MG63 (cell line): ENCODE results near the gene PTPN3. TPM values are rescaled to one million over a fixed set of nuclear protein-coding genes. Genes with fewer than 3 reads are reported as not detected.
A peak's percentile ranks its signal among the peaks of the same experiment; 100 is the strongest.

Experiments
- DNase-seq: peaks from one replicate; pipeline ENCODE4 v3.0.0-alpha.2; 2020
- H3K27me3 ChIP-seq: fragments of 250-450 bp; sonication (Bioruptor Pico); 2 replicates; pipeline ENCODE4 v1.5.1; 2020; ENCODE audit warnings: mild to moderate bottlenecking, moderate library complexity
- H3K36me3 ChIP-seq: fragments of 250-450 bp; sonication (Bioruptor Pico); 2 replicates; pipeline ENCODE4 v1.5.1; 2020; ENCODE audit warnings: mild to moderate bottlenecking, moderate library complexity
- H3K4me3 ChIP-seq: fragments of 250-450 bp; sonication (Bioruptor Pico); 2 replicates; pipeline ENCODE4 v1.5.1; 2020; ENCODE audit warnings: mild to moderate bottlenecking, moderate library complexity
- H3K9me3 ChIP-seq: fragments of 250-450 bp; sonication (Bioruptor Pico); 2 replicates; pipeline ENCODE4 v1.5.1; 2020; ENCODE audit warnings: mild to moderate bottlenecking, moderate library complexity
- total RNA-seq: library from RNA; depleted of rRNA; stranded (reverse); fragments of >200 nt; shearing (Covaris generic); gene quantifications from 2 replicates; pipeline ENCODE4 v1.2.3, GENCODE V29; 2014; ENCODE audit warnings: low replicate concordance

PTPN3 gene
- total RNA-seq, 1 experiment from 2014 or later, result 1.7 TPM

DNA sequence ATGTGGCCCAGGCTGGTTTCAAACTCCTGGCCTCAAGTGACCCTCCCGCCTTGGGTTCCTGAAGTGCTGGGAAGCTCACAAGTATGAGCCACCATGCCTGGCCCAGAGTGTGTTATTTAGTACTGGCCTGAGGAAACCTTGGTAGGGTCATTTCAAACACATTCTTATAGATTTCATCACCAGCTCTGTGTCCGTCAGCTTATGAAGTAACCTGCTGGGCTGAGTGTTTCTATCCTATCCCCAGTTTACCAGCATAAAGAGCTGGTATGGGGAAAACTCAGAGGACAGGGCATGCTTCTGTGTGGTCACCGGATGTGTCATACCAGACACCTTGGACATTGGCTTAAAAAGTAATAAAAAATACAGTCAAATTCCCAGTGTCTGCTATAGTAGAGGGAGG, 45.3 kb downstream of the PTPN3 start:
- no peaks in the 10 kb centered on the region for H3K27me3 ChIP-seq

DNA sequence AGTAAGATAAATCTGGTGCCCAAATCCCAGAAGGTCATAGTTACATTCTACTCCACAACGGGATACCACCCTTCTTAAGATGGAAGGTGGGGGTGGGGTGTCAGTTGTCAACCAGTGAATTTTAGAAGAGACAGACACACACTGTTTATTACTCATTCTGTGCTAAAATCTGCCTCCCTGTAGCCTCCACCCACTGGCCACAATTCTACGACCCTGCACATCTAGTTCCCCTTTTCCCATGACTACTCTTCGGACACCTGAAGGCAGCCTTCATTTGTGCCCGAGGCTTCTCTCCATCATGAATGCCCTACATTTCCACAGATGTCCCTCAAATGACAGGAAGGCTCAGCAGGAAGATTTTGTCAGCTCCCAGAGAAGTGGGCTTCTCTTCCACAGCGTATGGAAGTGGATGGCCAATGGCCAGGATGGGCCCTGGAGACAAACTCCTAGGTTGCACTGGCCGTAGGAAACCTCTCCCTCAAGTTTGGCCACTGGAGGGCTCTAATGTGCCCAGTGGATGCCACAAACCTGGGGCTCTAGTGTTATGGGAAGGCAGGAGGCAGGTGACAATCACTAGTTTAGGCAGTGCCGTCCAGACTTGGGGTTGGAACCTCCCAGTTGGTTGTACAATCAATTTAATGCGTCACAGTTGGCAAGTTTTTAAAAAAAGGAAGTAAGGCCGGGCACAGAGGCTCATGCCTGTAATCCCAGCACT, 46.6 kb downstream of the PTPN3 start:
- no peaks in the 10 kb centered on the region for H3K36me3 ChIP-seq
- H3K27me3 ChIP-seq, result no peaks in the 10 kb centered on the region
- no peaks in the 10 kb centered on the region for H3K9me3 ChIP-seq
- no peak overlapping the region for H3K4me3 ChIP-seq
- no peak for DNase-seq

More for the DNA sequence above, 45.3 kb downstream of the PTPN3 start:
- H3K36me3 ChIP-seq, result no peaks in the 10 kb centered on the region; the same call in 1 of the 2 replicates
- H3K9me3 ChIP-seq, result no peaks in the 10 kb centered on the region
- no peak overlapping the region for H3K4me3 ChIP-seq
- DNase-seq, result no peak

DNA sequence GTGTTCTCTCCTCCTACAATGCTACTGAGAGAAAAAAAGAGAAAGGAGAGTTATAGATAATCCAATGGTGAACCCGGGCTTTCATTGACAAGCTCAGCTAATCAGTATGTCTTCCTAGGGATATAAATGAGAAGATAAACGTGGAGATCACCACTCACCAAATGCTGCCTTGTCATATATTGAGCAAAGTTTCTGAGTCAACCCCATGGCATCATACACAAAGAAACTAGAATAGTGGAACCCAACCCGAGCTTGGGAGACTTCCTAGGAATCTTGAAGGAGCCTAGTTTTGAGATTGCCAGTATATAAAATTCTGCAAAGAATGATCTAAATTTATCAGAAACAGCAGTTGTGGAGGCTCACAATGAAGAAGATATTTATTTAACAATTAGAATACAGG, 47.8 kb downstream of the PTPN3 start:
- no peaks in the 10 kb centered on the region for H3K27me3 ChIP-seq
- no peaks in the 10 kb centered on the region for H3K36me3 ChIP-seq
- DNase-seq, result no peak
- no peaks in the 10 kb centered on the region for H3K9me3 ChIP-seq
- no peak overlapping the region for H3K4me3 ChIP-seq

DNA sequence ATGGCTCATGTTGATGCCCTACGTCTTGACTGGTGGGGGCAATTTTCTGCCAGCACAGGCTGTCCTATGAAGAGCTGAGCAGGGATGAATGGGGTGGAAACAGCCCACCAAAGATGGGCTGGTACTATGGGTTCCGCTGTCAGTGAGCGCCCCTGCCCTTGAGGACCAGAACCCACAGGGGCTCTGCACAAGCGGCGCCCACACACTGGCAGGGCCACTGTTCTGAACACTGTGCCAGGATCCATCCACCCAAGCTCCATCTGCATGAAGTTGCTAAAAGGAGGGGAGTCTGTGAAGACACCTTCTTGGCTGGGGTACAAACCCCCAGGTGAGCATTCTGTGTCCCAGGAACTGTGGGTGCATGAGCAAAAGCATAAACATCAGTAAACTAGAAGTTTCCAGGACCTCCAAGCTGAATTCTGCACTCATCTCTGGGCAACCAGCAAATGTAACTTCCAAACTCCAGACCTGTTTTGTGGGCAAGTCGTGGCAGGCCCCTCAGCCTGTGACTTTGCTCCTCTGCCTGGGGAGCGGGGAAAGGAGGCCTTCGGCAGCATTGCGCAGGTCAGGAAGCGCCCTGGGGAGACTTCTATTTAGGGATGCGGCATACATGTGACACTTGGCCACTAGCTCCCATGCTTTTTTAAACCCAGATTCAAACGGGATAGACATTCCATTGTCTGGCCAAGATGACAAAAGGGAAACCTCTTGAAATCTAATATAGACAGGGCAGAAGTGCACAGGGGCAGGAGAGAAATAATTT, 48.9 kb downstream of the PTPN3 start:
- Histone ChIP-seq H3K4me3 (no peak overlapping the region), H3K9me3 (no peaks in the 10 kb centered on the region), H3K27me3 (no peaks in the 10 kb centered on the region), H3K36me3 (peaks cover 5% of the 10 kb centered on the region; the same call in 1 of the 2 replicates)
- DNase-seq, result no peak

DNA sequence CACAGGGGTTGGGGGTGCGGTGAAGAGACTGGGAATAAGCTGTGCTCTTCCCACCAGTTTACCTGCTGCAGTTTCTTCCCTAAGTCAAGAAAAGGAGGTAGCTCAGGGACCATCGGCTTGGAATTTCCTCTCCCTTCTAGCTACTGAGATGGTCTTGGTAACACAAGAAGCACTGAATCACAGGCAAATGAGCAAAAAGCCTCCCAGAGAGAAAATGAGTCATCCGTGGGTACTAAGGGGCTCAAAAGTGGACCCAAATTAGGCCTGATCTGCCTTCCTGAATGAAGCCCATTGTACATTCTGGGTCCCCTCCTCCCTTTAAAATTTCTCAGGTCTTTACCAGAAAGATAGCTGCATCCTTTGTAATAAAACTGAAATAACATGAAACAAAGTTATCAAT, 49.9 kb downstream of the PTPN3 start:
- Histone ChIP-seq H3K27me3 (no peaks in the 10 kb centered on the region), H3K4me3 (no peak overlapping the region), H3K36me3 (peaks cover 5% of the 10 kb centered on the region; the same call in 1 of the 2 replicates), H3K9me3 (no peaks in the 10 kb centered on the region)
- DNase-seq, result no peak

DNA sequence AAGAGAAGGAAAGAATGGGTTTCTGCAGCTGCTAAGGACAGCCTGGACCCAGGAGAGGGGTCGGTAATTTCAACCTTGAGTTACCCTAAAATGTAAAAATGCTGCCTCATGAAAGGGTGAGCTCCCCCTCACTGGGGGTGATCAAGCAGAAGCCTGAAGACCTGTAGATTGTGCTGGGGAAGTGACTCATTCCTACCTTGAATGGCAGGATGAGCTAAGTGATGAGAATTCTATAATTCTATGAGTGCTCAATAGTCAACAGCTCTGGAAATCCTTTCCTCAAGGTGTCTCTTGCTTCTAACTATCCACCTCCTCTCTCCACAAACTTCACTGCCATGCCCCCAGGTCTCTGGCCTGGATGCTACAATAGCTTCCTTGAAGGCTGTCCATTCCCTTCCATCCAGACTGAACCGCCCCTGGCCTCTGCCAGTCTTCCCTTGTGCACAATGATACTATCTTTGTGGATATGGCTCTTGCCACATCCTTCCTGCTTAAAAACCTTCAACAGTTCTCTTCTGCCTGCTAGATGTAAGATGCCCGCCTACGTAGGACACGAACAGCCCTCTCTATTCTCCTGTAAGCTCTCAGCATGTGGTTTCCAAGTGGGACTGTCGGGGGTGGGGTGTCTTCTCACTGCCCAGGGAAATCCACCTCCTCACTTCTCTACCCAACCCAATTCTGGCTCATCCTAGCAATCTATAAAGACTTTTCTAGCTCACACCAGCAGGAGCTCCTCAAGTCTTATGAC, 50.6 kb downstream of the PTPN3 start:
- H3K27me3 ChIP-seq, result no peaks in the 10 kb centered on the region
- H3K4me3 ChIP-seq, result no peak overlapping the region
- no peak for DNase-seq
- peaks cover 5% of the 10 kb centered on the region; the same call in 1 of the 2 replicates for H3K36me3 ChIP-seq
- no peaks in the 10 kb centered on the region for H3K9me3 ChIP-seq

DNA sequence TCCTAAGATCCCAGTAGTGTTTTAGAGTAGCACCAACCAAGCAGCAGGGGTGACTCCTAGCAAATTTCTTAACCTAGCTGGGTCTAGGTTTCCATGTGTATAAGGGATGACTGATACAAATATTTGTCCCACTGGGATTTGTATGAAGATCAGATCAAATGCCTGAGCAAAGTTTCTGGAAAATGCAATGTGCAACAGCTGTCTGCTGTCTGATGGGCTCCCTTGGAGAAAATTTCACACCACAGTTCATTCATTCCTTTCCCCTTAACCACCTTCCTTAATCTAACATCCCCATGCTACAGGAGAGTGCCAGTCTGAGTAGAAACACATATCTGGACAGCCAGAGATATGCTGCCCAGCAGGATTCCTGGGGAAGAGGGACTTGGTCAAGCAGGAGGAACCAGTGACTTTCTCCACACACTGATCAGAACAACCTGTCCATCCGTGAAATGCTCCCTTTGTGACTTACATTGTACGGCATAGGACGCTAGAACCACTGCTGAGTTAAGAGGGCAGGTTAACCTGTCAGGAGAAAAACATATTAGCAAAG, 53.3 kb downstream of the PTPN3 start:
- Histone ChIP-seq H3K9me3 (no peaks in the 10 kb centered on the region), H3K36me3 (peaks cover 5% of the 10 kb centered on the region; the same call in 1 of the 2 replicates), H3K27me3 (no peaks in the 10 kb centered on the region), H3K4me3 (no peak overlapping the region)
- no peak for DNase-seq

DNA sequence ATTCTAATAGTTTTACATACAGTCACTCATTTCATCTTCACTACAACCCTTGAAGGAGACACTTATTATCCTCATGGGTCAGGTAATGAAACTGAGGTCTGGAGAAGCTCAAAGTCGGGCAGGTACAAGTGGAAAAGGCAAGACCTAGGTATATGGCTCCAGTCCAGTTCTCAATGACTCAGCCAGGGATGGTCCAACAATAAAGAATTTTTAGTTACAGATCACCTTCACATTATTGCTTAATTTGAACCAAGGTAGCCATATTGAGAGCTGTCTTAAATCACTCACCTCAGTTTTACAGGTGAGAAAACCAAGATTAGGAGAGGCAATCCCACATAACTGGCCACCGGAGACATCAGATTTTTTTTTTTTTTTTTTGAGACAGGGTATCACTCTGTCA, 55.4 kb downstream of the PTPN3 start:
- Histone ChIP-seq H3K27me3 (no peaks in the 10 kb centered on the region), H3K36me3 (peaks cover 5% of the 10 kb centered on the region; the same call in 1 of the 2 replicates), H3K4me3 (no peak overlapping the region), H3K9me3 (no peaks in the 10 kb centered on the region)
- DNase-seq, result no peak

DNA sequence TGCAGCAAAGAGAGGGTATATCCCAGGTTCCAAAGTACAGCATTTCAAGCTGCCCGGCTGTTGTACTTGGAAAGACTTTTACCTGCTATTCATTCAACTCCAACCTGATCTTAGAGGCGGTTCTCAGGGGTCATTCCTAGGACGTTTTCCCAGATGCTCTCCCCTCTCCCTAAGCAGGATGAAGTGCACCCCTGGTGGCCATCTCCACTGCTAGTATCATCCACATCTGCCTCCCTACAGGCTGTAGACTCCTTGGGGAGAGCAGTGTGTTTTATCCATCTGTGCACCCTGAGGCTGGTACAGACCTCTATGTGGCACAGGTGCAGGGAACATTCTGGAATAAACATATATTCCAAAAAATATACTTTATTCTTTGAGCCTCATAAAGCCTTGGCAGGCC, 56.8 kb downstream of the PTPN3 start:
- H3K36me3 ChIP-seq, result peaks cover 5% of the 10 kb centered on the region; the same call in 1 of the 2 replicates
- no peaks in the 10 kb centered on the region for H3K9me3 ChIP-seq
- H3K27me3 ChIP-seq, result no peaks in the 10 kb centered on the region
- DNase-seq, result no peak
- no peak overlapping the region for H3K4me3 ChIP-seq

DNA sequence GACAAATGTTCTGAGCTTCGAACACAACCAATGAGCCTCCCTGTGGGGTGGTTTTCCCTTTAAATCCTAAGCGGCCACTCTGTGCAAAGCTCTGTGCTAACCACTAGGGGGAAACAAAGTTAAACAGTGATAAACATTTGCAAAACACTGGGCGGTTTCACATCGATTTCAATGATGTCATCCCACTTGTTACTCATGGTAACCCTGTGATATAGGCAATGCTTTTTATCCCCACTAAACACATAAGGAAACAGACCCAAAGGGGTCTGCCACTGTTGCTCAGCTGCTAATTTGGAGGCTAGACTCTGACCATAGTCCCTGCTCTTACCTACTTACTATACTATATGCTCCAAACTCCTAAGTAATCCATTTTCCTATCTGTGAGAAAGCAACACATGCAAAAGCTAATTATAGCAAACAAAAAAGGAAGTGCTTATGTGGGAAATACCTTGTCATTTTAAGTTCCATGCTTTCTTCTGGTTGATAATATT, 57.3 kb downstream of the PTPN3 start:
- Histone ChIP-seq H3K4me3 (no peak overlapping the region), H3K36me3 (peaks cover 5% of the 10 kb centered on the region; the same call in 1 of the 2 replicates), H3K27me3 (no peaks in the 10 kb centered on the region), H3K9me3 (no peaks in the 10 kb centered on the region)
- peak; percentile 37 for DNase-seq

DNA sequence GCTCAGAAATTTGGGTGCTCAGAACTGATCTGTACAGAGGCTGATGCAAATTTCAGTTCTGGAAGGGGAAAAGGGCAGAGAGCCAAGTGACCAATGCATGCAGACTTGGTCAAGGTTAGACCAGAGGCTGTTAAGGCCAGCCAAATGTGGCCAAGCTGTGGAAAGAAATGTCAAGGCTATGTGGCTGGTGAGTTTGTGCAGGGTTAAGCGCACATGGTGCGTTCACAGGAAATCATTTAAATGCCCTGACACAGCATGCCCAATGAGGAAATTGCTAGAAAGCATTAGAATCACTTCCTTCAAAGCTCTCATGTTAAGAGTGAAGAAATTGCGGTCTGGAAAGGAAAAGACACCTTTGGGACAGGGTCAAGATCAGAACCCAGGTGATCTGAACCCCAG, 58.0 kb downstream of the PTPN3 start:
- DNase-seq, result no peak
- Histone ChIP-seq H3K4me3 (no peak overlapping the region), H3K36me3 (peaks cover 5% of the 10 kb centered on the region; the same call in 1 of the 2 replicates), H3K27me3 (no peaks in the 10 kb centered on the region), H3K9me3 (no peaks in the 10 kb centered on the region)

DNA sequence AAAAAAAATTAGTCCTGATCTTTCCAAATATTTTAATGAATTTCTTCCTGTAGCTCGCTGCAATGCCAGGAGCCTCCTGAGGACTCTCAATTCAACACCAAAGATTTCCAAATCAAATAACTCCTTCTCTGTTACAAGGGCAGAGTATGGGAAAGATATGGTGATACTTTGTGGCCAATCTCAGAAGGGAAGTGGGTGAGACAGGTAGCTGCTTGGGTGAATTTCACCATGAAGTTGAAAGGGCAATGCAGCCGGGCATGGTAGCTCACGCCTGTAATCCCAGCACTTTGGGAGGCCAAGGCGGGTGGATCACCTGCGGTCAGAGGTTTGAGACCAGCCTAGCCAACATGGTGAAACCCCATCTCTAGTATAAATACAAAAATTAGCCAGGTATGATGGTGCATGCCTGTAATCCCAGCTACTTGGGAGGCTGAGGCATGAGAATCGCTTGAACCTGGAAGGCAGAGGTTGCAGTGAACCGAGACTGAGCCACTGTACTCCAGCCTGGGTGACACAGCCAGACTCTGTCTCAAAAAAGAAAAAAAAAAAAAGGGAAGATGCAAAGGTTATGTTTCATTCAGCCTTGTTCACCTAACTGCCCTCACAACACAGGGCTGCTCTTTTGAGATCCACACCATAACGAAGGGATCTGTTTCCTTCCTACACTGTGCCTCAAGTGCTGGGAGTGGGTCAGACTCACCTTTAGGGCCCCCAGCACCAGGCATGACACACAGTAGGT, 58.6 kb downstream of the PTPN3 start:
- H3K27me3 ChIP-seq, result no peaks in the 10 kb centered on the region
- H3K36me3 ChIP-seq, result 0 out of 2 replicates have a peak, but pooled peaks cover 2% of the 10 kb centered on the region
- no peak for DNase-seq
- no peaks in the 10 kb centered on the region for H3K9me3 ChIP-seq
- no peak overlapping the region for H3K4me3 ChIP-seq

DNA sequence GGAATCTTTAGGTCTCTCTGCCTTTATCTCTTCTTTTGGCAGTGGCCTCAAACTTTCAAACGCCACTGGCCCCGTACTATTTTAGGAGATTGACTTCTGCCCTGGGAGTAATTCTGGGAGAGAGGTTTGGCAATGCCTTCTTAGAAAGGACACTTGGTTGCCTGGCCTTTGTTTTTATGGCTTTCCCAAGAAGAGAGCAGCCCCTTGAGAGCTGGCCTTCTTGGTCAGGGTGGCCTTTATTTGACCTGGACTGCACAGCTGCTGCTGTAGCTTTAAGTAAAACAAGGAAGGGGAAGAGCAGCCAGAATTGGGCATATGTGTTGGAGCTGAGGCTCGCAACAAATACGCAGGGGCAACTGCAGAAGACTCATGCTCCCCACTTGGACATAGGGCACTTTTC, 60.8 kb downstream of the PTPN3 start:
- Histone ChIP-seq H3K27me3 (no peaks in the 10 kb centered on the region), H3K4me3 (no peak overlapping the region), H3K36me3 (no peaks in the 10 kb centered on the region), H3K9me3 (no peaks in the 10 kb centered on the region)
- DNase-seq, result no peak

DNA sequence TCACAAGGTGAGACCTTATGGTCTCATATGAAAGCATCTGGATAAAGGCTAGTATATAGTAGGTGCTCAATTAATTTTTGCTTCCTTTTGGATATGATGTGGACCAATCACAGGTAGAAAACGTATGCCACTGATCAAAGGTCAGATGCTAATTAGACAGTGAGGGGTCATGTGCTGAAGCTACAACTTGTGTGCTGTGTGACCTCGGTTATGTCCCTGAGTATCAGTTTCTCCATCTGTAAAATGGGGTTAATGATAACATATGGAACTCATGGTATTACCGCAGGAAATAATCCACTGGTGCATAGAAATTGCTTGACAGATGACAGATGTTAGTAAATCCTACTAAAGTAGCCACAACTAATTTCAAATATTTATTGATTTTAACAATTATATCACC, 62.0 kb downstream of the PTPN3 start:
- Histone ChIP-seq H3K4me3 (no peak overlapping the region), H3K27me3 (no peaks in the 10 kb centered on the region), H3K36me3 (no peaks in the 10 kb centered on the region), H3K9me3 (no peaks in the 10 kb centered on the region)
- no peak for DNase-seq

DNA sequence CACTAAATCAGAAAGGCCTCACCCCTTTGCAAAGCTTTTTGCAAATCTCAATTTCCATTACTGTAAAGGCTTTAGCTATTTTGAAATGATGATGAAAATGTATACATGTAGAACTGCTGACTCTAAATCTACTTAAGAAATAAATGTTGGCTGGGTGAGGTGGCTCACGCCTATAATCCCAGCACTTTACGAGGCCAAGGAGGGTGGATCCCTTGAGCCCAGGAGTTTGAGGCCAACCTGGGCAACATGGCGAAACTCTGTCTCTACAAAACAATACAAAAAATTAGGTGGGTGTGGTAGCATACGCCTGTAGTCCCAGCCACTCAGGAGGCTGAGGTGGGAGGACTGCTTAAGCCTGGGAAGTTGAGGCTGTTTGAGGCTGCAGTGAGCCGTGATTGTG, 64.6 kb downstream of the PTPN3 start:
- H3K9me3 ChIP-seq, result no peaks in the 10 kb centered on the region
- no peaks in the 10 kb centered on the region for H3K36me3 ChIP-seq
- no peak for DNase-seq
- H3K4me3 ChIP-seq, result no peak overlapping the region
- no peaks in the 10 kb centered on the region for H3K27me3 ChIP-seq

DNA sequence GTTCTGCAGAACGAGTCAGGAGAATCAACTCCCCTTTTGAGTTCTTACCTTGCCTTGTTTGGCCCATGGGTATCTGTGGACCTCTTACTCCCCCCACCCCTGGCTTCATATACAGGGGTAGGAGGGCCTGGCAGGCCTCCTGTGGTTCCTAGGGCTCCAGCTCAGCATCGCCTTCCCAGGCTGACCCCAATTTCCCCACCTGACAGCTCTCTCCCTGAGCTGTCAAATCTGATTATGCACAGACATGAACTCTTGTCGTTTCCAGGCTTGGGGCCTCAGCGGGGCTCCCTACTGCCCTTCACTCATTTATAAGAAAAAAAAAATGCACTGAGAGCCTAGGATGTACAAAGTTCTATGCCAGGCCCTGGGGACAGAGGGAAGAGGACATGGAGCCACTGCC, 67.9 kb downstream of the PTPN3 start:
- Histone ChIP-seq H3K36me3 (0 out of 2 replicates have a peak, but pooled peaks cover 5% of the 10 kb centered on the region), H3K4me3 (no peak overlapping the region), H3K9me3 (no peaks in the 10 kb centered on the region), H3K27me3 (no peaks in the 10 kb centered on the region)
- no peak for DNase-seq
